ENCODE data around the gene ITPRID2. TPM values are rescaled to one million over a fixed set of nuclear protein-coding genes. Genes with fewer than 3 reads are reported as not detected.

Gene ITPRID2
- total RNA-seq, 3 donors from 2014 or later, result 184 to 381 (median 299) TPM

- no peak for DNase-seq
- no peak overlapping the region for H3K4me3 ChIP-seq
- peaks cover 8% of the 10 kb centered on the region for H3K4me1 ChIP-seq (ENCODE audit: low read depth)
- TF ChIP-seq CTCF (IDR thresholded peaks at IDR 0.05), result no peak
- ATAC-seq, result no peak
- intact Hi-C loops (cut with DNase I, micrococcal nuclease), result no loop called here
- H3K36me3 ChIP-seq (ENCODE audit: low read depth), result peaks cover 6% of the 10 kb centered on the region
- no peaks in the 10 kb centered on the region for H3K9me3 ChIP-seq
Observed at GRCh38 chr2:181915102-181915501, 23.6 kb downstream of the ITPRID2 start.

GRCh38 chr2:181916726-181917718 lies 25.5 kb downstream of the ITPRID2 start:
- no peak for DNase-seq
- no peak for TF ChIP-seq CTCF (IDR thresholded peaks at IDR 0.05)
- no peak for ATAC-seq
- Histone ChIP-seq H3K4me1 (ENCODE audit: low read depth) (no peaks in the 10 kb centered on the region), H3K4me3 (no peak overlapping the region), H3K36me3 (ENCODE audit: low read depth) (peaks cover 6% of the 10 kb centered on the region), H3K9me3 (no peaks in the 10 kb centered on the region)
- intact Hi-C loops (cut with DNase I, micrococcal nuclease), result no loop called here

GRCh38 chr2:181918188-181918587 lies 26.7 kb downstream of the ITPRID2 start:
- DNase-seq, result no peak
- H3K4me1 ChIP-seq (ENCODE audit: low read depth), result no peaks in the 10 kb centered on the region
- no peak overlapping the region for H3K4me3 ChIP-seq
- H3K36me3 ChIP-seq (ENCODE audit: low read depth), result peaks cover 15% of the 10 kb centered on the region
- no peak for TF ChIP-seq CTCF (IDR thresholded peaks at IDR 0.05)
- H3K9me3 ChIP-seq, result no peaks in the 10 kb centered on the region
- ATAC-seq, result no peak
- intact Hi-C loops (cut with DNase I, micrococcal nuclease), result no loop called here

GRCh38 chr2:181923121-181923520 lies 31.6 kb downstream of the ITPRID2 start:
- DNase-seq (no peak), ATAC-seq (no peak)
- intact Hi-C loops (cut with DNase I, micrococcal nuclease), result no loop called here
- Histone ChIP-seq H3K4me3 (no peak overlapping the region), H3K4me1 (ENCODE audit: low read depth) (no peaks in the 10 kb centered on the region), H3K9me3 (no peaks in the 10 kb centered on the region), H3K36me3 (ENCODE audit: low read depth) (peaks cover 11% of the 10 kb centered on the region)
- no peak for TF ChIP-seq CTCF (IDR thresholded peaks at IDR 0.05)

- no peak for TF ChIP-seq CTCF (IDR thresholded peaks at IDR 0.05)
- DNase-seq, result no peak
- H3K36me3 ChIP-seq (ENCODE audit: low read depth), result peaks cover 11% of the 10 kb centered on the region
- no peak overlapping the region for H3K4me3 ChIP-seq
- no peaks in the 10 kb centered on the region for H3K9me3 ChIP-seq
- intact Hi-C loops (cut with DNase I, micrococcal nuclease), result no loop called here
- no peaks in the 10 kb centered on the region for H3K4me1 ChIP-seq (ENCODE audit: low read depth)
- no peak for ATAC-seq
Observed at GRCh38 chr2:181924336-181924735, 32.8 kb downstream of the ITPRID2 start.

Measured in mucosa of descending colon (tissue), 3 donors.